OCI-M2 (cell line): ENCODE data around the gene RSPO3.

Experiments used
- DNase-seq: peaks from one replicate; lab custom pipeline; 2025; ENCODE audit not compliant: unreplicated experiment; lab: John Stamatoyannopoulos, UW

RSPO3 gene

DNA sequence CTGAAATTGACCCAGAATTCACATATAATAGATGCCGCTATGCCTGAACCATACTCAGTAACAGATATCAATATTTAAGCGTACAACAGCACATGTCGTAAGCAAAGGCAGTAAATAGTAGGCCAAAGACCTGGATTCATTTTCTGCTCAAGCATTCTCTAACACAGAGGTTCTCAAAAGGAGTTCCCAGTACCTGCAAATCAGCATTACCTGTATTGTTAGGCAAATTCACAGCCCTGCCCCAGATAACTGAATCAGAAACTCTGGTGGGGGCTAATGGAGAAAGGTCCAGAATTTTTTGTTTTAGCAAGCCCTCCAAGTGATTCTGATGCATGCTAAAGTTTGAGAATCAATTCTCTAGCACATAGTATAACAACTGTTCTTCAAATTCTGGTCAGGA is 36.0 kb downstream of the RSPO3 start:
- DNase-seq, result no peak

DNA sequence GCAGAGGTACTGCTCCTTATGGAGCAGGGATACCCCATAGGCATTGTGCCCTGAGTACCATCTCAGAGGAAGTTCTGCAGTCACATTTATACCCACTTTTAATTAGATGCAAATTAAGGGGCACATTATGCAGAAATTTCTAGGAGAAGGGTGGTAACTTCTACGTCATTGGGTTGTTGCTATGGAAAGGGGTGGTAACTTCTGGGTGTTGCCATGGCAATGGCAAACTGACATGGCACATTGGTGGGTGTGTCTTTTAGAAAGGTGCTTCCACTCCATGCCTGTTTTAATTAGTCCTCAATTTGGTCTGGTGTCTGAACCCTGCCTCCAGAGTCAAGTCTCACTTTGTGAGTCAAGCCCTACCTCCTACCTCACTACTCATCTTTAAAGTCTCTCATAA is 42.0 kb downstream of the RSPO3 start:
- DNase-seq, result no peak

DNA sequence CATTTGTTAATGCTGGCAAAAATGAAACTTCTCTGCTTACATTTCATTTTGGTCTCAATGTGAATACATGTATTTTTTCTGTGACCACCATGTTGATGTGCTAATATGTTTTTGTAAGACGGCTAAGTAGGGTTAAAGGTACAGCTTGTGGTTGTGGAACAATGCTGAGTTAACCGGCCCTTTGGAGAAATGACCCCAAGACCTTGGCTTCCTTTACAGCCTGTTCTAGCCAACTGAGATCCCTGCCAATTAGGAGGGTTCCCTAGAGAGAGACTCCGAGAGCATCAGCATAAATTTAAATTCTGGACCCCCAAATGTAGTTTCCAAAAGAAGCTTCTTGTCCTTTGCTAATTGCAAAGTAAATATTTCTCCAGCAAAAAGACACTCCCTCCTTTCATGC is 44.4 kb downstream of the RSPO3 start:
- no peak for DNase-seq

DNA sequence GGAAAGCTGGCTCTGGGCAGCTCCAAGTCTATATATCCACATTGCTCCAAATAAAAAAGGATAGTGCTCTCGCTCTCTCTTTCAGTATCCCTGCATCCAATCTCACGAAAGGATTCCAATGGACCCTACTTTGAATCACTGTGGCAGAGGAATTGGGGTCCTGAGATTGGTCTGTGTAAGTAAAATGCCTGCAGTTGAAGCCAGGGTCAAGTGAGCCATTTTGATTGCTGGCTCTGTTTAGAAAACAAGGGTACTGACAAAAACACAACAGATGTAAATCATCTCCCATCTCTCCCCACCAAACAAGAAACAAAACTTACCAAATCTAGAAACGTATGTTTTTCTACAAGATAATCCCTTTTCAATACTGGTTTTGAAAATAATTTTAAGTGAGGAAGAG is 45.6 kb downstream of the RSPO3 start:
- no peak for DNase-seq

DNA sequence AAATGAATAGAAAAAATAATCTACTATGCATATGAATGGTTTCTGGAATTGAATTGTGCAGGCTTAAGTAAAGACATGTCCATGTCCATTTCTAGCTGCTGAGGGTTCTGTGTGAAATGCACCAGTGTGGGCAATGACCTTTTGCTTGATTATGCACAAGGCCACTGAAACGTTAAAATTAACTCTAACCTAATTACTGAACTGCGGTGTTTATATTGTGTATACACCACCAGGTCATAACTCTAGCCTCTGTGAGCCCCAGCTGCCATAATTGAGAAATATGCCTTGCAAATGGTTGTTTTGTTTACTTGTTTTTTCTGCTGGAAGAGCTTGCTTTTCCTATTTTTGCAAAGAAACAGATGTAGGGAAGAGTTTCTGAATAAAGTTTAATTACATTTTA is 46.1 kb downstream of the RSPO3 start:
- no peak for DNase-seq

DNA sequence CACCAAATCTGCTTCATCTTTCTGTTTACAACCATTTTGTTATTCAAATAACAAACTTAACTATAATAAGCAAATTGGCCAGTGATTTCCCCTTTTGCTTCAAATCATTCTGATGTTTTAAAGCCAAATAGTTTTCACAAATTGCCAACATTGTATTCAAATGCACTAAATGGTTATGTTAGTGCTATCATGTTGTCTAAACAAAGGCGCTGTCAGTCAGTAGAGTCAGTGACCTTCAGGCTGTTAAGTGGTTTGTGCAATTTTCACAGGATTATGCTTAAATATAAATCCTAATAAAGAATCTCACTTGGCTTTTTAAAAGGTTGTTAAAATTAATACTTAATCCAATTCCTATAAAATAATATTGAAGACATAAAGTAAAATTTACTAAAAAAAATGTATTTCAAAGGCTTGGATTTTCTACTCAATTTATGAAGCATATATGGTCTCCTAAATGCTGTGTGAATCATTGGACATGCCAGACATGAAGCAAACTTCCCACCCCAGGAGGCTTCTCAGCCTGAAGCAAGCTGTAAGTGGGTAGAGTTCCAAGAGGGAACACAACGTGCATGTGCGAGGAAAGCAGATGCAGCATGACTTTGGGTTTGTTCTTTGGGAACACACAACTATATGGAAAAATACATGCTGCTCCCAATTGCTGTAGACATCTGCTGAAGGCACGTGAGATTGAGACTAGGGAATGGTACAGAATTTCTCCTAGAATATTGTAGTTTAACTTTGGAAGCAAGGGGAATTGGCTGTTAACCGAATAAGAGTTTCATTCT is 54.9 kb downstream of the RSPO3 start:
- DNase-seq, result no peak

DNA sequence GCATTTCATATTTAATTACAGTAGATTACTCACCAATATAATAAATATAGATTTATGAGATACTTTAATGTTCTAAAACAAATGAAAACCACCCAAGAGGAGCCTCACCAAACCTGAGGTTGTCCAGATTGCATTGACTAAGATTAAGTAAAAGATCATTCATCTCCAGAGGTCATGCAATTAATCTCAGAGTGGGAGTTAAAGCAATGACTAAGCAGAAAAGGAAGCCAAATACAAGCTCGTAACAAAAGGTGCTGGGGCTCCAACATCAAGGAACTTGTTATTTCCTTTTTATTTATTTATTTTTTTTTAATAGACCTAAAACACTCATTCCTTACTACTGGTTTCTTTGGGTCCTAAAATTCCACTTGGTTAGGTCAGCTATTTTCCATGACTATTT is 57.7 kb downstream of the RSPO3 start:
- no peak for DNase-seq

DNA sequence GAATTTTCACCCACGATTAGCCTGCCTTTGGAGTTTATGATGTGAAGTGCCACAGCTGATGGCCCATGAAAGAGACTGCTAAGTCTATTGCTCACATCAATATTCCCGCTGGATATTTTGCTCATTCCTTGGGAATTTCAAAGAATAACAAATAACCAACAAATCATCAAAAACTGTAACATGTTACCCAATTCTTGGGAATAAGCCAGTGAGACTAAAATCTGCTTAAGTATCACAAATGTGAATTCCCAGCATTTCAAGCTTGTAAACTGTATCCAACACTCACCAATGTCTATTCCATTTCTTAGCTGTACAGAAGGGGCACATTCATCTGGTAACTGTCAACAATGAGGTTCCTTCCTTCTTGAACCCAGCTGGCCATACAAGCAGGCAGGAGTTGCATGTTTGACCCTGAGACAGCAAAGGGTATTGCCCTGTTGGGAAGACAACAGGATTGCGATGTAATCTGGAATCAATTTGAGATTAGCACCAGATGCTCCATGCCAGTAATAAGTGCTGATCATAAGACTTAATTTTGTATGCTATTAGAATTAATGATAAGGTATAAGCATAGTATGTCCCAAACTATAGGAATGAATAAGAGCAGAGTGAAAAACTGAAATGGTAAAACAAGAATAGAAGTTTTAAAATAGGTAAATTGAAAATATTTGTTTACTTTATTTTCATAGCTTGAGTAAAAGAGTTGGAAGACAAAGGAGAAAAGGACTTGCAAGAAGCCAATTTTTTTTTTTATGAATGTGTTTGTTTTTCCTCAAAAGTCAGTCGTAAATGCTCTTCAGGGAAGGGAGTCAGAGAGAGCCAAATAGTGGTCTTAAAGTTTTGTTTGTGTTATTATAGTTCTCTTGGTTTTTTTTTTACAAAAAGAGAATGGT is 58.8 kb downstream of the RSPO3 start:
- no peak for DNase-seq

DNA sequence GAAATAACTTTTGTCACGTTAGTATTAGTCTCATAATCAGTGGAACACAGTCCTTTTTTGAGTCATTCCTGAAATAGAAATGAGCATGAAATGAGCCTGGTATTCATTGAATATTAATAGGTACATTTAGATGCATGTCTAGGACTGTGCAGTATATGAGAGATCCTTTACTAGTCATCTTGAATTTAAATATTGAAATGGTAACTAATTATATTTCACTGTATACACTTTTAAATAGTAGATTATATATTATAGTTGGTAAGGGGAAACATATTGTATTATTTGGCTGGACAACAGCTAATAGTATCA is 59.4 kb downstream of the RSPO3 start:
- DNase-seq, result no peak

DNA sequence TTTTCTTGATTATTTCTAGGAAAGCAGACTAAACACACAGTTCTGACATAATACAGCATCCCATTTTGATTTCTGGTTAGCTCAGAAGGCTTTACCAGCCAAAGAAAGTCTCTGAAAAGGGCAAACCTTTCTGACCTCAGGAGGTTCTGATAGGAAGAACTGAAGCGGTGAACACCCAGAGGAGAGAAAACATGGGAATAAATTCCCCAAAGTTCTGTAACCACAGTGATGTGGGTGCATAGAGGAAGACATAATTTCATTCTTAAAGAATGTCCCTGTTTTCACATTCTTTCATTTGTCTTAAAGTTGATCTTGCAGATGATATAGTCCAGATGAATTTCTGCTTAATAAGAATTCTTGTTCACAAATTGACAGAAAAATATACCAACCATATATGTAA is 60.3 kb downstream of the RSPO3 start:
- DNase-seq, result no peak

DNA sequence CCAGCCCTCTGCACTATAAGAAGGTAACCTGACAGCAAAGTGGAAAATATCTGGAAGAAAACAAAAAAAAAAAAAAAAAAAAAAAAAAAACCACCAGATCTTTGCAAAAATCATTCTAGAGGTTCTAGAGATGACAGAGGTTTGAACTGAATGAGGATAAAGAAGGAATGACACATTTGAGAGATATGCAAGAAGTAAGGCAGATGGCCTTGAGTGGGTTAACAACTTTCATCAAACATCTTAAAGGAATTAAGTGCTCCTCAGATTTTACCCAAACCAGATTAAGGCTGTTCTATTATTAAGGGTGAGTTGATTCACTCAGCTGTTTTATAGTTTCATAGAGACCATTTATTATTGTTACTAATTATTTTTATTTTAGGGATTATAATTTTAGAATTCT is 62.0 kb downstream of the RSPO3 start:
- DNase-seq, result no peak

DNA sequence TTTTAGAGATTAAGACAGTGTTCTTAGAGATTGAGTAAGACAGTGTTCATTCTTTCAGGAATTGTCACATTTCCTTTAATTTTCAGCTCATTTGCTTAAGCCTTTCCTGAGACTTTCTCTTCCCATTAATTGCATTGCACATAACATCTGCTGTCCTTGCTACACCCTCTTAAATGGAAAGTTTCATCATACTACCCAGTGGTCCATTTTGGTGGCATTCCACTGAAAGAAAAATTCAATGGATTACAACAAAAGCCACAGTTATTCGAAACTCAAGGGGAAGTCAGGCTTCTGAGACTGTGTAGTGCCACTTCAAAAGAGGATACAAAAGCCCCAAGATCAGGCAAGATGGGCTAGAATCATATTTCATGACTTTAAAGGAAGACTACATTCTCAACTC is 64.0 kb downstream of the RSPO3 start:
- DNase-seq, result no peak

DNA sequence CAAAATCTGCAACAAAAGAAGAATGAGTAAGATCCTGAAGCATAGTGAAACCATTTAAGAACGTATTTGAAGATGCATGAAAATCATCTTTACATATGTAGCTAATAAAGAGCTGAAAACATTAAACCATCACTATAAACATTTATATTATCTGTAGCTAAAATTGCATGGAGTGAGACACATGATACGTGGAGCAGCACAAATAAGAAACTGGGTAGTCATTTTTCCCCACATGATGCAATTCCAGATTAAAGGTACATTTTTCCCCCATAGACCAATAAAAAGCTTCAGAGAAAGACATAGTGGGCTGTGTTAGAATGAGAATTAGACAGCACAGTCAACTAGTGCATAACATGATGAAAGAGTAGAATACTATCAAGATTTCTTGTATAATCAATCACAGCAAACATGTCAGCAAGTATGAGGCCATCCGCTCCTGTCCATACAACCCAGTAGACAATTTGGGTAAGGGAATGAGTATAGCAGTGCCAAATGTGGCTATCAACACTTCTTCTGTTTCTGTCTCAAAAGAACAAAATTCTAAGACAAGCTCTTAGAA is 67.0 kb downstream of the RSPO3 start:
- DNase-seq, result no peak

DNA sequence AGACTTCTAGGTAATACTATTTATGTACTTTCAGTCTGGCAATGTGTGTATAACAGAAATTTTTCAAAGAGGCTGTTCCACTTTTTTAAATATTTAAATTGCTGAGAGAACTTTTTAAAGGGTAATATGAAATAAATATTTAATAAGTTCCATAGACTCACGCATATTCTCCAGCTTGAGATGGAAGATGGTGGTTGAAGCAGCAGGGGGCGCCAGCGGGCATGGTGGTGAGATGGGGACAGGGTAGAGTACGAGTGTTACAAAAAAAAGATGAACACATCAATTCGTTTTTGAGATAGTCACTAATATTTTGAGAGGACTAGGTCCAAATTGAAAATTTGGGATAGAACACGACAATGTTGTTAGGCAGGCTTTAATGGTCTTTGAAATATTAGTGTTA is 68.4 kb downstream of the RSPO3 start:
- DNase-seq, result no peak

DNA sequence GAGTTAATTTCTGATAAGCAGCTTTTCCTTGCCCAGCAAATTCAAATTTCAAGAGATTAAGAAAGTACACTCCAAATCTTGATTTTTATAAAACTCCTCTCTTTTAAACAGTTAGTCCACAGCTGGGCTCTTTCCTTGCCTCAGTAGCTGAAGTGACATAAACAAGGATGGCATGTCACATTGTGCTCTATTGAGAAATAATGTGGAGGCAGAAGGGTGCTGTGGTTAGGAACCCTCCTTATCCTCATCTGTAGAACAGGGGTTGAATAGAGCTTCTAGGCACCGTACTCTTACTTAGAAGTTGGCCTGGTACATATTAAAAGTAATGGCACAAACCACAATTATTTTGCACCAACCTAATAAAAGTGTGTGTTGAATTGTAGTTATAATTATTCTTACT is 70.3 kb downstream of the RSPO3 start:
- DNase-seq, result no peak

DNA sequence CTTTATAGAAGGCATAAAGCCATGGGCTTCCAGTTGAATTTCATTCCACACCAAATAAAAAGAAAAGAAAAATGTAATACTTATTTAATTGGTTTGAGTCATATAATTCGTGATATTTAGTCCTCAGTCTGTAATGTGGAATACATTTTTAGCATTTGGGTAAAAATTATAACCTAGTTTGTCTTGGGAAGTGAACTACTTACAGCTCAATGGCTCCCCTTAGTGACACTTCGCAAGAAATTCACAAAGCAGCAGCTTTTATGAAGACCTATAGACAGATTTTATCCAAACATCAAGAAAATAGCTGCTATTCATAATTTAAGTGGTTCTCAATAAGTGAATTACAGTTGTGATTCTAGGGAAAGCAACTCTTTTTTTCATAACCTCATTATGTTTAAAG is 72.1 kb downstream of the RSPO3 start:
- DNase-seq, result no peak

DNA sequence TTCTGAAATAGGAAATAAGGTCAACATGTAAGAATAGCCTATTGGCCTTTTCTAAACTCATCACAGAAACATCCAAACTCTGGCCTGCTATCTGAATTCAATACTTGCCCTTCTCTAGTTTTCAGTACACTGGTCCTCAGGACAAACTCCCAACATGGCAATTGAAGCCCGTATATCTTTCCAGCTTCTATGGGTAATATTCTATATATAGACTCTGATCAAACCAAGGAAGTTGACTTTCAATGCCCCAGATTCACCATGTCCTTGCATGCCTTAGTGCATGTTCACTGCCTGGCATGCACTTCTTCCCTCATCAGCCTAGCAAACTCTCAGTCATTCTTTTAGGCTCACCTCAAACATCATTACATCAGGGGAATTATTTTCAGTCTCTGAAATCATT is 73.2 kb downstream of the RSPO3 start:
- DNase-seq, result no peak

DNA sequence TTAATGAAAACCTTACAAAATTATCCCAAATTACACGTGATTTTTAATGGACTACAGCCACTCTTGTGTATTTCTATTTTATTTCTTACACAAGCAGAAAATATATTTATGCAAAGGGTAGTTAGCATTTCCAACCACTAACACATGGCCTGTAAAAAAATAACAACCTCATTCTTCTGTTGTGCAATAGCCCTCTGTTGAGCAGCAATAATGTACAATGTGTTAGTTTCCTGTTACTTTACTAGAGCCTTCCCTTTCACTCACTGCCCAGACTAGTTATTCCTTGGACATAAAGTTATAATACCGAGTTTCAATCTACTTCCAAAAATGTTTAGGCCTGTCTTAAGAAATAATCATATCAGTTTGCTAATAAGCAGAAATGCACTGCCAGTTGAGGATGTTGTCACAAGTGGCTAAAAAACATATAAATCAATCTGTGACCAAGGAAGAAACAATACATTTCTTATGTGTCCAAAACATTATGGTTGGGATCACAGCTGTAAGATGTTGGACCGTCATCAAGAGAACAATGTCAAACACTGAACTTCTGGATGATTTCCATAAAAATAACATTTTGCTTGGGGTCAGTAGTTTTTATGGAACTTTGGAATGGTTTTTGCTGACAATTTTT is 74.6 kb downstream of the RSPO3 start:
- no peak for DNase-seq

DNA sequence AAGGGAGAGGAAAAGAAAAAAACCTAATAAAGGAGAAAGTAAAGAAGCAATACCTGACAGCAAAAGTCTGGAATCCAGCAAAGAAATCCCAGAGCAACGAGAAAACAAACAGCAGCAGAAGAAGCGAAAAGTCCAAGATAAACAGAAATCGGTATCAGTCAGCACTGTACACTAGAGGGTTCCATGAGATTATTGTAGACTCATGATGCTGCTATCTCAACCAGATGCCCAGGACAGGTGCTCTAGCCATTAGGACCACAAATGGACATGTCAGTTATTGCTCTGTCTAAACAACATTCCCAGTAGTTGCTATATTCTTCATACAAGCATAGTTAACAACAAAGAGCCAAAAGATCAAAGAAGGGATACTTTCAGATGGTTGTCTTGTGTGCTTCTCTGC is 77.4 kb downstream of the RSPO3 start:
- no peak for DNase-seq

DNA sequence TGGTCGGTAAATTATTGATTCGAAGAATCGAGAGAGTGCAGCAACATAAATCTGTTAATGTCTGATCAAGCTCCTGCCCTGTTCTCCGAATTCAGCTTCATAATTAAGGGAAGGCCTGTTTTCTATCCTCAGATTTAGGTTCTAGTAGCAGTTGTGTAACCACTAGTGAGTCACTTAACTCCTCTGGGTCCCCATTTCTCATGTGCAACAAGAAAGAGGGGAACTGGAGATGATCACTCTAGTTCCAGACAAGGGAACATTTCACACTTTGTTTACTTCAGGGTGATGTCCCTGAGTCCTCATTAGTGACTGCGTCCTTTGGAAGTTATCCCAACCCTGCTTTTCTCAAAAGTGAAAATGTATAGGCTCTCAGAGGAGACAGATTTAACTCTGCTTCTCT is 80.1 kb downstream of the RSPO3 start:
- no peak for DNase-seq

DNA sequence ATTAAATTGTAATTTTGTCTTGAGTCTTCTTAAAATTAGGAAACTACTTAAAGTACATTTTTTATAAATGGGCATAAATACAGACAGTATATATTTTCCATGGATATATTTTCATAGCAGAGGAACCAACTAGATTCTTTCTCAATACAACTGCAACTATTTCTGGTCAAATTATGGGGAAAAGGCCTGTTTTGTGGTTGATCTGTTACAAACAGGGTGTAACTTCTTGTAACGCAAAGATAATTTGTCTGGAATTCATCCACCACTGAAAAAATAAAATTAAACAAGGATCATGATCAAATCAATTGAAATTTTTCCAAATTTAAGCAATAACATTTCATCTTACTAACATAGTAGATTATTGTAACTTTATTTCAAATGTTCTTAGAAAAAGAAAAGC is 81.0 kb downstream of the RSPO3 start:
- no peak for DNase-seq

DNA sequence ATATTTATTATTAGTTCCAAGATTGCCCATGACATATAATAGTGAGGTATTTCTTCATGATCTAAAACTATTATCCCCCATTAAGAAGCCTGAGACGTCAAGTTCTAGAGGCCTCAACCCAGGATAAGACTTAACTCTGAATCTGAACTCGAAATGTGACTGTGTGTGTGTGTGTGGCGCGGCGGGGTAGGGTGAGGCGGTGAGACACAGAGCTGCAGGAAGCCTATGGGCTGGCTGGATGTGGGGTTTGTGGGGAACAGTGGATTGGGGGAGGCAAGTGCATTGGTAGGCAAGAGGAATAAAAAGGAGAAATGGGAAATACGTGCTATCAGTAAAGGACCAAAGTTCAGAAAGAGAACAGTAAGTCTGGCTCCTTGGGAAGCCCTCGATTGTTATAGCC is 81.6 kb downstream of the RSPO3 start:
- DNase-seq, result no peak
